Measurements from ENCODE around the gene XPR1. TPM values are rescaled to one million over a fixed set of nuclear protein-coding genes. Genes with fewer than 3 reads are reported as not detected.
A peak's percentile ranks its signal among the peaks of the same experiment; 100 is the strongest.

The XPR1 gene
- 22.7 to 40.0 TPM (median 31.1 TPM) in 3 replicates for polyA plus RNA-seq
- 7.3 TPM for polyA plus RNA-seq (2011; ENCODE audit: low read depth)
- polyA plus RNA-seq (2011; cell fraction: cytosol; rRNA removed) = 17.2 and 30.4 TPM in 2 replicates
- 34.2 TPM in 2 replicates for polyA plus RNA-seq (2011; cell fraction: nucleus; rRNA removed)
- polyA plus RNA-seq (2012; ENCODE audit: low replicate concordance) = 7.3 and 23.0 TPM in 2 replicates
- 45.4 to 72.1 TPM (median 49.4 TPM) in 3 replicates for polyA minus RNA-seq
- 40.1 TPM for polyA minus RNA-seq (2011; cell fraction: cytosol; rRNA and poly(A)+ RNA removed)
- polyA minus RNA-seq (2011; cell fraction: nucleus; rRNA and poly(A)+ RNA removed) = 38.6 and 86.7 TPM in 2 replicates

- no peaks in the 10 kb centered on the region for H3K9me1 ChIP-seq (ENCODE audit: control insufficient read depth, extremely low read depth, insufficient read depth, low read length)
- peak within 1 kb of the TSS; percentile 98 for H2AFZ ChIP-seq (ENCODE audit: control insufficient read depth, low read length)
- FAIRE-seq = peak; percentile 89
- H3K9me3 ChIP-seq (ENCODE audit: control insufficient read depth, low read depth, low read length) = no peaks in the 10 kb centered on the region
- peak within 1 kb of the TSS; percentile 74 for H3K27ac ChIP-seq (ENCODE audit: control insufficient read depth, insufficient read depth, low read length)
- H3K9ac ChIP-seq (ENCODE audit: control insufficient read depth, extremely low read depth, insufficient read depth, low read length) = peak within 1 kb of the TSS; percentile 85
- H3K4me2 ChIP-seq (ENCODE audit: control insufficient read depth, extremely low read depth, insufficient read depth, low read depth, low read length) = peak within 1 kb of the TSS; percentile 97
- H3K4me1 ChIP-seq (ENCODE audit: control insufficient read depth, extremely low read depth, insufficient read depth, low read length) = peaks cover 24% of the 10 kb centered on the region
- H3K79me2 ChIP-seq (ENCODE audit: control insufficient read depth, insufficient read depth, low read length) = peaks cover 29% of the 10 kb centered on the region
- TF ChIP-seq EZH2 (IDR thresholded peaks at IDR 0.05; ENCODE audit: low read length) = no peak
- TF ChIP-seq CTCF (optimal IDR thresholded peaks at IDR 0.05 in 1 of 3, IDR thresholded peaks at IDR 0.05 in 1 of 3, conservative IDR thresholded peaks at IDR 0.05 in 1 of 3; ENCODE audit: extremely low read depth in 1 of 3, insufficient read depth in 2 of 3, low read length in 3 of 3) = peak; percentile 4 to 39 (median 29)
- H4K20me1 ChIP-seq (ENCODE audit: control insufficient read depth, extremely low read depth, insufficient read depth, low read length) = no peaks in the 10 kb centered on the region
- H3K27me3 ChIP-seq (ENCODE audit: control insufficient read depth, extremely low read depth, insufficient read depth, low read length) = no peaks in the 10 kb centered on the region
- peak within 1 kb of the TSS; percentile 89 to 96 (median 91) for H3K4me3 ChIP-seq (ENCODE audit: control insufficient read depth in 2 of 3, extremely low read depth in 1 of 3, insufficient read depth in 2 of 3, low read depth in 1 of 3, low read length in 3 of 3)
- H3K36me3 ChIP-seq (ENCODE audit: control insufficient read depth in 2 of 2, extremely low read depth in 1 of 2, insufficient read depth in 2 of 2, low read length in 2 of 2) = no peaks in the 10 kb centered on the region
- peak; percentile 89 for DNase-seq (ENCODE audit: low read depth, low spot score)
- dilution Hi-C loops (cut with MboI; ENCODE audit: extremely low pct_ligation_motif_present, low sequenced_read_pairs) = no loop called here
These were observed at the start of gene XPR1 for GRCh38 chr1:180631766-180632325. XPR1 (plus strand) TSS chr1:180632022; CDS start chr1:180632202, 180 bp downstream.

GRCh38 chr1:180584869-180585268 is 47.0 kb upstream of the XPR1 start:
- no peak overlapping the region for H2AFZ ChIP-seq (ENCODE audit: control insufficient read depth, low read length)
- H3K36me3 ChIP-seq (ENCODE audit: control insufficient read depth in 2 of 2, extremely low read depth in 1 of 2, insufficient read depth in 2 of 2, low read length in 2 of 2) = no peaks in the 10 kb centered on the region
- peak overlapping the region; percentile 67 for H3K27ac ChIP-seq (ENCODE audit: control insufficient read depth, insufficient read depth, low read length)
- H3K79me2 ChIP-seq (ENCODE audit: control insufficient read depth, insufficient read depth, low read length) = no peaks in the 10 kb centered on the region
- peaks cover 28% of the 10 kb centered on the region for H3K4me1 ChIP-seq (ENCODE audit: control insufficient read depth, extremely low read depth, insufficient read depth, low read length)
- FAIRE-seq = no peak
- H4K20me1 ChIP-seq (ENCODE audit: control insufficient read depth, extremely low read depth, insufficient read depth, low read length) = no peaks in the 10 kb centered on the region
- no peak for TF ChIP-seq CTCF (optimal IDR thresholded peaks at IDR 0.05 in 1 of 3, IDR thresholded peaks at IDR 0.05 in 1 of 3, conservative IDR thresholded peaks at IDR 0.05 in 1 of 3; ENCODE audit: extremely low read depth in 1 of 3, insufficient read depth in 2 of 3, low read length in 3 of 3)
- H3K9me3 ChIP-seq (ENCODE audit: control insufficient read depth, low read depth, low read length) = no peaks in the 10 kb centered on the region
- H3K9ac ChIP-seq (ENCODE audit: control insufficient read depth, extremely low read depth, insufficient read depth, low read length) = peak overlapping the region; percentile 35
- peak overlapping the region in 2 of 3 experiments; percentile 6 to 19 for H3K4me3 ChIP-seq (ENCODE audit: control insufficient read depth in 2 of 3, extremely low read depth in 1 of 3, insufficient read depth in 2 of 3, low read depth in 1 of 3, low read length in 3 of 3)
- H3K27me3 ChIP-seq (ENCODE audit: control insufficient read depth, extremely low read depth, insufficient read depth, low read length) = no peaks in the 10 kb centered on the region
- dilution Hi-C loops (cut with MboI; ENCODE audit: extremely low pct_ligation_motif_present, low sequenced_read_pairs) = no loop called here
- no peaks in the 10 kb centered on the region for H3K9me1 ChIP-seq (ENCODE audit: control insufficient read depth, extremely low read depth, insufficient read depth, low read length)
- H3K4me2 ChIP-seq (ENCODE audit: control insufficient read depth, extremely low read depth, insufficient read depth, low read depth, low read length) = peak overlapping the region; percentile 61
- DNase-seq (ENCODE audit: low read depth, low spot score) = no peak

All from keratinocyte (primary cell).